T follicular helper cell (primary cell): ENCODE results near the gene BCAT1.
"Not testable (repeated sequence)": the region's sequence is repeated elsewhere in the genome, so short reads cannot be mapped to it uniquely, and the experiment has no call there.

Experiments
- DNase-seq: peaks from one replicate; pipeline ENCODE4 v3.0.0-alpha.2; 2020; ENCODE audit warnings: low read depth

BCAT1 gene

DNA sequence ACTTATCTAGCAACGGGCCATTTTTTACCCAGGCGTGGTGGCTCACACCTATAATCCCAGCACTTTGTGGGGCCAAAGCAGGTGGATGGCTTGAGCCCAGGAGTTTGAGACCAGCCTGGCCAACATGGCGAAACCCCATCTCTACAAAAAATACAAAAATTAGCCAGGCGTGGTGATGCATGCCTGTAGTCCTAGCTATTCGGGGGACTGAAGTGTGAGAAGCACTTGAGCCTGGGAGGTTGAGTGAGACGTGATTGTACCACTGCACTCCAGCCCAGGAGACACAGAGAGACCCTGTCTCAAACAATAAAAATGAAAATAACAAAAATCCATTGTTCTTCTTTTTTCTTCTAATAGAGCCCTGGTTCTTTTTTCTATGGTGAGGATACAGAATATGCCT lies 7.5 kb upstream of the BCAT1 start:
- not testable (repeated sequence) for DNase-seq

GRCh38 chr12:24955853-24956252 lies 7.0 kb upstream of the BCAT1 start:
- DNase-seq, result no peak

- DNase-seq, result no peak
Observed at GRCh38 chr12:24955389-24955788, 6.5 kb upstream of the BCAT1 start.

DNA sequence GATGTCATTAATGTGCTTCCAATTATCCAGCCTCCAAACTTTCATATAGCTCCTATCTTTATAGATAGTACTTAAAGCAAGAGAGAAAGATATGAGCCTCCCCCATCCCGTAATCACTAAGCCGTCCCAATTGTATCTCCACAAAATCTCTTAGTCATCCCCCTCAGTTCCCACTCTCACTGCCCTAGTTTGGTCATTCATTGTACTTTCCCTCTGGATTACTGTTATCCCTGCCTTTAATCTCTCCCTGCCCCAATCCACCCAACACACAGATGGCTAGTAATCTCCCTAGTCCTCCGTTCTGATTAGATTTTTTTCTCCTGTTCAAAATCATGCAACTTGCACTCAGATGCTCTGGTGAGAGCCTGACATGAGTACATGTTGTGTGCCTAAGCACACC lies 5.4 kb upstream of the BCAT1 start:
- DNase-seq, result no peak

GRCh38 chr12:24952389-24952788 lies 3.5 kb upstream of the BCAT1 start:
- no peak for DNase-seq

- no peak for DNase-seq
Observed at GRCh38 chr12:24950231-24950834, 1.4 kb upstream of the BCAT1 start.

- no peak for DNase-seq
Observed at GRCh38 chr12:24948420-24948756, 513 bp downstream of the BCAT1 start.

GRCh38 chr12:24947541-24948419 lies 1.1 kb downstream of the BCAT1 start:
- DNase-seq, result no peak

GRCh38 chr12:24945845-24946244 lies 3.1 kb downstream of the BCAT1 start:
- no peak for DNase-seq

DNA sequence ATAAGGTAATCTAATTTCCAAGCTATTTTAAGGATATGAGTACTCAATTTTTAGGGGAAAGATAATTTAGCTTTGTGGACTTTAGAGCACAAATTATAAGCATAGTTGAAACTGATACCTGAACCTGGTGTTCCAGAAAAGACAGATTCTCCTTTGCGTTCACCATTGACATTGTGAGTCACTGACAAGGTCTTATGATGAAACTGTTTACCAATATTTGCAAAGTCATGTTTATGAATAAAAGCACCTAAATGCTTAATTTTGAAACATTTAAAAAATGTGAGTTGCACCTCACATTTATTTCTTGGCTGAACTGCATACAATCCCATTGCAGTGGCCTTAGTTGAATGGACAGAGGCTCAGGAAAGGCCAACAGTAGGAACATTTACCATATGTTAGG lies 3.9 kb downstream of the BCAT1 start:
- DNase-seq, result no peak

GRCh38 chr12:24944601-24944975 lies 4.3 kb downstream of the BCAT1 start:
- no peak for DNase-seq

GRCh38 chr12:24943947-24944600 lies 4.8 kb downstream of the BCAT1 start:
- DNase-seq, result no peak

DNA sequence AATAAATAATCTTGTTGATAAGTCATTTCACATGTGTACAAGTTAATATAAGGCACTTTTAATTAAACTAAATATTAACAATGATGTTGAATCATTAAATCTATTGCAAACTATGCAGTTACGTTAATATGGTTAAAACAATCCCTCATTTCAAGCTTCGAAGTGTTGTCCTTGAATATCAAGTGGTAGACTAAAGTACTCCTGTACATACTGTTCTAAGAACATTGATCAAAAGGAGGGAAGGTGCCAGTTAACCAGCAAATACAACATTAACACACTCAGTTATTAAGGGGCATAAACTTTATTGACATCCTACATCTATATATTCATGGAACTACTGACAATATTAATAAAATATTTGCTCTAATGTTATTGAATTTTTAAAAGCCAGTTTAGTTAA lies 8.7 kb downstream of the BCAT1 start:
- DNase-seq, result no peak

- not testable (repeated sequence) for DNase-seq
Observed at GRCh38 chr12:24939551-24939950, 9.3 kb downstream of the BCAT1 start.

DNA sequence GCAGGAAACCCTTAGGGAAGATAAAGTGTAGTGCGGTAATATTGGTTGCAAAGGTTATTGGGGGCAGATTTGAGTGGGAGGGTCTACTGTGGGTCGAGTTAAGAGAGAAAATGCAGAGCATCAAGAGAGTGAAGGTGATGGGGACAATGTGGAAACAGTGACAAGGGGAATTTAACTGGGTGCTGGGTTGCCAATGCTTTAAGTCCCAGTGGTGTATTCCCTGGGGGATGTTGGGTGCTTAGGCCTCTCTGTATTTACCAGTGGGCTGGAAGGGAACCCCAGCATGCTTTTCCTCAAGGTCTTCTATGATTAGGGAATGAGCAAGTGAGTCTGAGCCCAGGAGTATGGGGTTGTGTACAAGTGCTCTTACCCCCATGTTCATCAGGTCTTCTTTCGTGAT lies 10.6 kb downstream of the BCAT1 start:
- no peak for DNase-seq

DNA sequence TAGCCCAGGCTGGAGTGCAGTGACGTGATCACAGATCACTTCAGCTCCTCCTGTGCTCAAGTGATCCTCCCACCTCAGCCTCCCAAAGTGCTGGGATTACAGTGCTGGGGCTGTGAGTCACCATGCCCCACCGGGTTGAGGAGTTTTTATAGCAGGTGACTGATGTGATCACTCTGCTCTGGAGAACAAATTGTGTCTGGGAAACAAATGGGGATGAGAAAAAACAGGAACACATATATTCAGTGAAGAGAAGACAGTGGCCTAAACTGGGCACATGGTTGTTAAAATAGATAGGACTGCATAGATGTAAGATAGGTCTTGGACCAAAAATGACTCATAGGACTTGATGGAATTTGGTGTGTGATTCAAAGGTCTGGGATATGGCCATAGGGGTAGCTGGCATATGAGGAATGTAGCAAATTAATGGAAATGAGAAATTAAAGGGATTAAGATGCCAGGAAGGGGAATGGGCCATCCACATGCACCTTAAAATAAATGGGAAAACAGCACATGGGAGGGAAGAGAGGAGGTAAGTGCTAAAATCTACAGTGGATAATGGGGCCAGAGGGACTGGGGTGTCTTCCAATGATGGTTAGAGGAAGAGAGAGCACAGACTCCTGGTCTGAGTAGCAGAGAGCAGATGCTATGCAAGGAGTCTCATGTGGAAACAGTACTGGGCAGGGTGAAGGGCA lies 11.2 kb downstream of the BCAT1 start:
- DNase-seq, result no peak

DNA sequence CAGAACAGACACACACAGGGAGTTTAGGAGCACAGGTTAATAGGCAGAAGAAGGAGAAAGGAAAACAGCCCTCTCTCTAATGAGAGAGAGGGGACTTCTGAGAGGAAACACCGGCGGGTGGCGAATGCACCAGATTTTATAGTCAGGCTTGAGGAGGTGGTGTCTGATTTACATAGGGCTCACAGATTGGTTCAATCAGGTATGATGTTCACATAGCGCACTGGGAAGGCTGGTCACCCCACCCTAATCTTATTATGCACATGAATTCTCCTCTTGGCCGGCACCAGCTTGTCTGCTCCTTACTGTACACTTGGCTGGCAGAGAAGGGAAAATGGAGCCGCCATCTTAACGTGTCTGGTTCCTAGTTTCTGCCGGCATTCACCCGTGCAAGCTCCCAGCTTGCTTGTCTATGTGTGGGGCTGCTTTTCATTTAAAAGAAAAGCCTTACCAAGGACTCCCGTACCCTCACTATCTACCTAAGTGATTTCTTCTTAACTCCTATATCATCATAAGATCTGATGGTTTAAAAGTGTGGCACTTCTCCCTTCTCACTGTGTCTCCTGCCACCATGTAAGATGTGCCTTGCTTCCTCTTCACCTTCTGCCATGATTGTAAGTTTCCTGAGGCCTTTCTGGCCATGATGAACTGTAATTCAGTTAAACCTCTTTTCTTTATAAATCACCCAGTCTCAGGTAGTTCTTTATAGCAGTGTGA lies 15.1 kb downstream of the BCAT1 start:
- no peak for DNase-seq

- DNase-seq, result no peak
Observed at GRCh38 chr12:24931666-24932405, 17.1 kb downstream of the BCAT1 start.

DNA sequence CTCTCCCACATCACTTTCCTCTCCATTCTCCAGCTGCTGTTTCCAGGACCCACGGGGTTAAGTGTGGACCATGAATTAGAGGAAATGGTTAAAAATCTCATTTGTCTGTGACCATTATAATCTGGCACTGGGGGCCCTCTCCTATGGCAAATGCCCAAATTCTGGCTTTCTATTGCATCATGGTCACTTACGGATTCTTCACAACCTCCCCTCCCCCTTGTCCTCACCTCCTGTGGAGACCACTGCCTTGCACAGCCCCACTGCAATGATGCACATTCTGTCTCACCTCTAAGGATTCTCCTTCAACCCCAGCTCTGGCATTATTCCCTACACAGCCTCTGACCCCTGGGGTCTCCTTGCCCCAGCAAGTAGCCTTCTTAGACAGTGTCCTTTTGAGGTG lies 18.9 kb downstream of the BCAT1 start:
- DNase-seq, result no peak

GRCh38 chr12:24928533-24929306 lies 20.2 kb downstream of the BCAT1 start:
- not testable (repeated sequence) for DNase-seq
